ENCODE results near the gene NUFIP2.

GRCh38 chr17:29240968-29241963 lies 52.7 kb downstream of the NUFIP2 start:
- TF ChIP-seq CTCF (IDR thresholded peaks at IDR 0.05; ENCODE audit: extremely low read depth in 1 of 2, insufficient read depth in 1 of 2, low read depth in 1 of 2, low read length in 2 of 2) (no peak), GATA2 (IDR thresholded peaks at IDR 0.05; ENCODE audit: insufficient read depth, insufficient read length, low read depth, low read length) (no peak)
